HG02610 (cell line): ENCODE measurements around the gene DNAJC7.
"Not testable (repeated sequence)": the region's sequence is repeated elsewhere in the genome, so short reads cannot be mapped to it uniquely, and the experiment has no call there.

Experiments
- ATAC-seq: cut with Tn5 transposase; IDR thresholded peaks from one replicate; pipeline ENCODE4 v1.9.1; 2021; ENCODE audit warnings: mild to moderate bottlenecking, moderate library complexity; ENCODE audit not compliant: unreplicated experiment

DNAJC7 gene

GRCh38 chr17:42013740-42014139 is 3.5 kb downstream of the DNAJC7 start:
- ATAC-seq = not testable (repeated sequence)

- not testable (repeated sequence) for ATAC-seq
Observed at GRCh38 chr17:42012363-42012762, 4.9 kb downstream of the DNAJC7 start.

GRCh38 chr17:42010898-42011516 is 6.2 kb downstream of the DNAJC7 start:
- ATAC-seq = no peak

- not testable (repeated sequence) for ATAC-seq
Observed at GRCh38 chr17:42010266-42010680, 7.0 kb downstream of the DNAJC7 start.

GRCh38 chr17:42009170-42009569 is 8.1 kb downstream of the DNAJC7 start:
- no peak for ATAC-seq

GRCh38 chr17:42005166-42005565 is 12.1 kb downstream of the DNAJC7 start:
- no peak for ATAC-seq

GRCh38 chr17:42002792-42003301 is 14.4 kb downstream of the DNAJC7 start:
- no peak for ATAC-seq

- no peak for ATAC-seq
Observed at GRCh38 chr17:42002175-42002791, 15.0 kb downstream of the DNAJC7 start.

GRCh38 chr17:42001729-42002128 is 15.5 kb downstream of the DNAJC7 start:
- no peak for ATAC-seq

GRCh38 chr17:42000413-42001133 is 16.7 kb downstream of the DNAJC7 start:
- no peak for ATAC-seq

GRCh38 chr17:41998497-41998896 is 18.7 kb downstream of the DNAJC7 start:
- no peak for ATAC-seq

- no peak for ATAC-seq
Observed at GRCh38 chr17:41996855-41997164, 20.4 kb downstream of the DNAJC7 start.

- no peak for ATAC-seq
Observed at GRCh38 chr17:41992576-41992975, 24.7 kb downstream of the DNAJC7 start.

GRCh38 chr17:41989702-41990419 is 27.4 kb downstream of the DNAJC7 start:
- ATAC-seq = no peak

- no peak for ATAC-seq
Observed at GRCh38 chr17:41988418-41988817, 28.8 kb downstream of the DNAJC7 start.

GRCh38 chr17:41987642-41988041 is 29.6 kb downstream of the DNAJC7 start:
- no peak for ATAC-seq

- no peak for ATAC-seq
Observed at GRCh38 chr17:41986634-41987033, 30.6 kb downstream of the DNAJC7 start.

- ATAC-seq = no peak
Observed at GRCh38 chr17:41985919-41986318, 31.3 kb downstream of the DNAJC7 start.

- no peak for ATAC-seq
Observed at GRCh38 chr17:41984454-41984853, 32.8 kb downstream of the DNAJC7 start.

GRCh38 chr17:41982026-41982760 is 35.0 kb downstream of the DNAJC7 start:
- ATAC-seq = no peak

GRCh38 chr17:41977991-41978390 is 39.2 kb downstream of the DNAJC7 start:
- no peak for ATAC-seq
